H4 (cell line): ENCODE measurements around the gene HDHD3. TPM values are rescaled to one million over a fixed set of nuclear protein-coding genes. Genes with fewer than 3 reads are reported as not detected.
"Not testable (repeated sequence)": the region's sequence is repeated elsewhere in the genome, so short reads cannot be mapped to it uniquely, and the experiment has no call there.

ENCODE experiments used
- DNase-seq: peaks from one replicate; pipeline ENCODE4 v3.0.0-alpha.2; 2015; ENCODE audit warnings: low spot score
- total RNA-seq: library from RNA; depleted of rRNA; stranded (reverse); fragments of >200 nt; shearing (Covaris generic); gene quantifications from 2 replicates; pipeline ENCODE4 v1.2.3, GENCODE V29; 2014

HDHD3 gene
- total RNA-seq, 1 experiment from 2014 or later, result 14.5 TPM

GRCh38 chr9:113390192-113390960 is 13.6 kb upstream of the HDHD3 start:
- DNase-seq, result no peak

GRCh38 chr9:113389451-113389850 is 12.7 kb upstream of the HDHD3 start:
- no peak for DNase-seq

- DNase-seq, result no peak
Measured at GRCh38 chr9:113388833-113389232, 12.0 kb upstream of the HDHD3 start.

- no peak for DNase-seq
Measured at GRCh38 chr9:113387560-113388230, 10.9 kb upstream of the HDHD3 start.

GRCh38 chr9:113386571-113387393 is 10.0 kb upstream of the HDHD3 start:
- no peak for DNase-seq

GRCh38 chr9:113381909-113382411 is 5.2 kb upstream of the HDHD3 start:
- DNase-seq, result no peak

- DNase-seq, result not testable (repeated sequence)
Measured at GRCh38 chr9:113381441-113381840, 4.7 kb upstream of the HDHD3 start.

- DNase-seq, result no peak
Measured at GRCh38 chr9:113380869-113381378, 4.1 kb upstream of the HDHD3 start.

- DNase-seq, result not testable (repeated sequence)
Measured at GRCh38 chr9:113379829-113380210, 3.0 kb upstream of the HDHD3 start.

GRCh38 chr9:113379094-113379828 is 2.5 kb upstream of the HDHD3 start:
- not testable (repeated sequence) for DNase-seq

- no peak for DNase-seq
Measured at GRCh38 chr9:113375057-113376023, 1.4 kb downstream of the HDHD3 start.

- no peak for DNase-seq
Measured at GRCh38 chr9:113373676-113374392, 3.0 kb downstream of the HDHD3 start.

GRCh38 chr9:113373256-113373655 is 3.5 kb downstream of the HDHD3 start:
- DNase-seq, result no peak

GRCh38 chr9:113372059-113372458 is 4.7 kb downstream of the HDHD3 start:
- no peak for DNase-seq

GRCh38 chr9:113370806-113371325 is 5.9 kb downstream of the HDHD3 start:
- DNase-seq, result no peak

GRCh38 chr9:113369855-113370140 is 7.0 kb downstream of the HDHD3 start:
- no peak for DNase-seq

GRCh38 chr9:113368982-113369854 is 7.6 kb downstream of the HDHD3 start:
- DNase-seq, result no peak

GRCh38 chr9:113368348-113368981 is 8.3 kb downstream of the HDHD3 start:
- DNase-seq, result no peak
